GM12878 (cell line): ENCODE results near the gene HK2. TPM values are rescaled to one million over a fixed set of nuclear protein-coding genes. Genes with fewer than 3 reads are reported as not detected.

Source experiments
- ATAC-seq: fragments of 200-7000 bp; cut with Tn5 transposase; 3 replicates; pipeline ENCODE4 v1.9.1; 2020; ENCODE audit warnings: mild to moderate bottlenecking, moderate library complexity
- BruUV-seq: library from RNA; stranded (reverse); fragments of 400-500 nt; replicated peaks from 2 replicates; lab custom pipeline; 2021; lab: Mats Ljungman, UMichigan
- CTCF ChIA-PET: fragments of 300-600 bp; sonication (Branson Sonifier 250); formaldehyde crosslinking; extraction: SDS; loops from one replicate; lab custom pipeline; 2021; ENCODE audit warnings: inconsistent platforms; lab: Yijun Ruan, JAX
- POLR2A ChIA-PET: fragments of 350-600 bp; formaldehyde crosslinking; extraction: SDS; loops from one replicate; lab custom pipeline; 2021; ENCODE audit warnings: inconsistent platforms; lab: Charles Lee
- RAD21 ChIA-PET: fragments of 300-600 bp; sonication (Branson Sonifier 250); formaldehyde crosslinking; loops from one replicate; lab custom pipeline; 2023; ENCODE audit warnings: antibody characterized with exemption; ENCODE audit not compliant: unreplicated experiment; lab: Charles Lee
- SMC1A ChIA-PET: fragments of 300-600 bp; sonication (Branson Sonifier 250); formaldehyde crosslinking; loops from one replicate; lab custom pipeline; 2023; ENCODE audit not compliant: unreplicated experiment, uncharacterized antibody; lab: Charles Lee
- DNase-seq: peaks from one replicate; pipeline ENCODE4 v3.0.0-alpha.2; 2011; ENCODE audit warnings: low read depth, low spot score
- FAIRE-seq: peaks from 3 replicates; lab custom pipeline; 2011; peaks lifted over from hg19 to GRCh38; lab: Jason Lieb, UNC
- H2AFZ ChIP-seq: 2 replicates; pipeline ENCODE4 v1.6.0; 2011; ENCODE audit warnings: low read depth, low read length, control low read depth; ENCODE audit not compliant: control insufficient read depth
- H3K27ac ChIP-seq: 2 replicates; pipeline ENCODE4 v1.5.1; 2011; ENCODE audit warnings: control low read depth; ENCODE audit not compliant: control insufficient read depth, insufficient read depth
- H3K27me3 ChIP-seq, 2 experiments: replicated peaks in 1 of 2; 2 replicates each; pipeline versions ENCODE4 v1.6.0 to v1.6.1; 2011; ENCODE audit warnings: low read length in 1 of 2; ENCODE audit not compliant: control insufficient read depth in 2 of 2, insufficient read depth in 2 of 2
- H3K36me3 ChIP-seq, 2 experiments: 2 replicates each; pipeline ENCODE4 v1.5.1; 2011; ENCODE audit warnings: low read length in 1 of 2; ENCODE audit not compliant: control insufficient read depth in 2 of 2, insufficient read depth in 2 of 2
- H3K4me1 ChIP-seq: 2 replicates; pipeline ENCODE4 v1.6.1; 2011; ENCODE audit warnings: mild to moderate bottlenecking, low read length, moderate library complexity, mixed read lengths; ENCODE audit not compliant: control insufficient read depth, insufficient read depth
- H3K4me2 ChIP-seq: 2 replicates; pipeline ENCODE4 v1.6.0; 2011; ENCODE audit warnings: control low read depth; ENCODE audit not compliant: control insufficient read depth, insufficient read depth
- H3K4me3 ChIP-seq: fragments of 200-600 bp; sonication (generic); 2 replicates; pipeline ENCODE4 v1.5.1; 2016
- H3K79me2 ChIP-seq: 2 replicates; pipeline ENCODE4 v1.6.0; 2011; ENCODE audit warnings: low read length; ENCODE audit not compliant: control insufficient read depth, insufficient read depth
- H3K9ac ChIP-seq: 2 replicates; pipeline ENCODE4 v1.8.0; 2011; ENCODE audit warnings: low read length, control low read depth, mixed read lengths; ENCODE audit not compliant: control insufficient read depth, insufficient read depth
- H3K9me3 ChIP-seq: replicated peaks from 3 replicates; pipeline ENCODE4 v1.5.1; 2011; ENCODE audit warnings: mild to moderate bottlenecking, low read length; ENCODE audit not compliant: control insufficient read depth, insufficient read depth
- H4K20me1 ChIP-seq: 2 replicates; pipeline ENCODE4 v1.6.0; 2011; ENCODE audit not compliant: control insufficient read depth, insufficient read depth
- EZH2 ChIP-seq: IDR thresholded peaks from 2 replicates; pipeline ENCODE4 v1.6.1; 2012; ENCODE audit warnings: low read depth, mild to moderate bottlenecking, control low read depth, inconsistent platforms, low read length, borderline replicate concordance; ENCODE audit not compliant: control insufficient read depth
- LARP7 ChIP-seq: fragments of 450-650 bp; IDR thresholded peaks from 2 replicates; pipeline ENCODE4 v1.6.1; 2017; ENCODE audit warnings: mild to moderate bottlenecking
- SRF ChIP-seq, 2 experiments: IDR thresholded peaks; 2 replicates each; pipeline ENCODE4 v1.6.1; 2011; ENCODE audit warnings: low read depth in 2 of 2, low read length in 2 of 2, mild to moderate bottlenecking in 1 of 2, moderate library complexity in 1 of 2
- ZNF207 ChIP-seq: fragments of 450-650 bp; IDR thresholded peaks from 2 replicates; pipeline ENCODE4 v1.6.1; 2014; ENCODE audit warnings: antibody characterized with exemption, mild to moderate bottlenecking, borderline replicate concordance
- WGBS: methylation state at CpG from one replicate; pipeline ENCODE4 v1.1.6; 2016; ENCODE audit warnings: low lambda C conversion rate; ENCODE audit not compliant: insufficient replicate concordance, insufficient coverage; ENCODE audit errors: missing lambda C conversion rate; 5-methylcytosine and 5-hydroxymethylcytosine counted together
- in situ Hi-C: fragments of 300-500 bp; cut with MboI; formaldehyde crosslinking; loops from 9 replicates; pipeline ENCODE4 v1.14.3; 2018; ENCODE audit warnings: mixed read lengths
- intact Hi-C: fragments of 100-400 bp; cut with micrococcal nuclease; formaldehyde crosslinking; loops from one replicate; pipeline ENCODE4 v1.14.2; 2022; ENCODE audit not compliant: unreplicated experiment
- polyA plus RNA-seq, 11 experiments: library from polyadenylated mRNA; depleted of rRNA in 4 of 11; unstranded in 6 of 11; stranded (reverse) in 5 of 11; fragments of >200 nt; fragmentation: Nextera tagmentation in 4 of 11; fragmentation: Illumina TruSeq in 1 of 11; extraction: Ambion mirVana in 4 of 11; extraction: Trizol in 1 of 11; gene quantifications; 1 replicate in 1 of 11; 2 replicates in 10 of 11; pipeline versions ENCODE4 v1.2.1 to v1.2.3, GENCODE V29; 2011 to 2016; ENCODE audit warnings: inconsistent platforms in 2 of 11, missing spikeins in 2 of 11, low read depth in 1 of 11
- total RNA-seq, 4 experiments: library from RNA; depleted of rRNA in 3 of 4; stranded (reverse); fragments of >200 nt in 3 of 4; fragmentation: Illumina TruSeq in 1 of 4; extraction: Trizol in 1 of 4; gene quantifications; 2 replicates each; pipeline versions ENCODE4 v1.2.1 to v1.2.3, GENCODE V29; 2013 to 2021
- TF ChIP-seq, protein P1 (sequence below): IDR thresholded peaks from 2 replicates; pipeline ENCODE4 v1.6.1; 2012; ENCODE audit warnings: low read depth, low read length, improper control_type of control experiment

Gene HK2
- total and polyA plus RNA-seq, 10 of the 15 experiments (the other 5 are each of a cell fraction or from before 2014, with no cell fraction given): 5.0 to 73.1 (median 20.2) TPM

GRCh38 chr2:74887960-74888700 lies 54.2 kb downstream of the HK2 start:
- Histone ChIP-seq H3K4me1 (no peaks in the 10 kb centered on the region), H3K9me3 (no peaks in the 10 kb centered on the region), H3K4me2 (no peak overlapping the region), H3K9ac (no peak overlapping the region)
- no peak for ATAC-seq
- DNase-seq: no peak
- FAIRE-seq: no peak
- TF ChIP-seq, protein P1, sequence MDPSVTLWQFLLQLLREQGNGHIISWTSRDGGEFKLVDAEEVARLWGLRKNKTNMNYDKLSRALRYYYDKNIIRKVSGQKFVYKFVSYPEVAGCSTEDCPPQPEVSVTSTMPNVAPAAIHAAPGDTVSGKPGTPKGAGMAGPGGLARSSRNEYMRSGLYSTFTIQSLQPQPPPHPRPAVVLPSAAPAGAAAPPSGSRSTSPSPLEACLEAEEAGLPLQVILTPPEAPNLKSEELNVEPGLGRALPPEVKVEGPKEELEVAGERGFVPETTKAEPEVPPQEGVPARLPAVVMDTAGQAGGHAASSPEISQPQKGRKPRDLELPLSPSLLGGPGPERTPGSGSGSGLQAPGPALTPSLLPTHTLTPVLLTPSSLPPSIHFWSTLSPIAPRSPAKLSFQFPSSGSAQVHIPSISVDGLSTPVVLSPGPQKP: no peak
- TF ChIP-seq SRF (IDR thresholded peaks at IDR 0.05; ENCODE audit: low read depth in 2 of 2, low read length in 2 of 2): no peak
- no peak for TF ChIP-seq EZH2
- no peak for TF ChIP-seq ZNF207
- no peak for TF ChIP-seq LARP7
- TF ChIP-seq, all 136 proteins: peak for 0
- RAD21 ChIA-PET: no interaction called here
- in situ Hi-C loops (no loop called here), intact Hi-C loops (no loop called here)
- Histone ChIP-seq H3K79me2 (no peaks in the 10 kb centered on the region), H4K20me1 (no peaks in the 10 kb centered on the region; the same call in 1 of the 2 replicates), H3K36me3 (peaks cover 32 to 59% of the 10 kb centered on the region in 2 experiments), H3K27ac (no peak overlapping the region), H2AFZ (no peak overlapping the region), H3K4me3 (no peak overlapping the region), H3K27me3 (no peaks in the 10 kb centered on the region)
- CTCF ChIA-PET: no interaction called here
- WGBS: 97% methylated on average over 8 of the region's 8 CpGs
- POLR2A ChIA-PET: no interaction called here
- SMC1A ChIA-PET: no interaction called here
- BruUV-seq: no TSS peak
